H4 (cell line): Measurements from ENCODE around the gene EDEM3. TPM values are rescaled to one million over a fixed set of nuclear protein-coding genes. Genes with fewer than 3 reads are reported as not detected.

Source experiments
- total RNA-seq: library from RNA; depleted of rRNA; stranded (reverse); fragments of >200 nt; shearing (Covaris generic); gene quantifications from 2 replicates; pipeline ENCODE4 v1.2.3, GENCODE V29; 2014; rRNA removed

The EDEM3 gene
- total RNA-seq, 1 experiment from 2014 or later: 28.4 TPM

Other genes with a start within 250 kb of the EDEM3 start
- gene NIBAN1, start 219.7 kb upstream of the EDEM3 start, total RNA-seq: 12.2 and 16.0 TPM in 2 replicates